ENCODE data around the gene ZNF581.
A peak's percentile ranks its signal among the peaks of the same experiment; 100 is the strongest.

Gene ZNF581

GRCh38 chr19:55626350-55626749 lies 17.1 kb upstream of the ZNF581 start:
- no peak overlapping the region for H3K4me3 ChIP-seq (ENCODE audit: low read length)
- no peak for TF ChIP-seq CTCF (IDR thresholded peaks at IDR 0.05; ENCODE audit: insufficient read depth, low read depth, low read length, missing control alignments)
- no peak for DNase-seq (ENCODE audit: low read depth)

DNA sequence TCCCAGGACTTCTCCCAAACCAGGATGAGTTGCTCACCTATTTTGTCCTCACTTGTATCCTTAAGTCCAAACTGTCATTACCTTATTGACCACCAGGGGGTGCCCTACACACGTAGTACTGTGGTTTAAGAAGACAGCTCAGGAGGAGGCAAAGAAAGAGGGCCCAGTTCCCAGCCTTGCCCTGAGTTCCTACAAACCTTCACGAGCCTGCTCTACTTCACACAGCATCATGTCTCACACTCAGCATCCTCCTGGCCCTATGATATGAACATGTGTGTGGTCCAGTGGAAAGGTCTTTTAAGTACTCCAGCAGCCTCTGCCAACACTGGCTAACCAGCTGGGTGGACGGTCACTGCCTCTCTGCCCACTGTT lies 11.0 kb upstream of the ZNF581 start:
- TF ChIP-seq CTCF (IDR thresholded peaks at IDR 0.05; ENCODE audit: insufficient read depth, low read depth, low read length, missing control alignments), result peak; percentile 88
- DNase-seq (ENCODE audit: low read depth), result peak; percentile 98
- H3K4me3 ChIP-seq (ENCODE audit: low read length), result no peak overlapping the region

DNA sequence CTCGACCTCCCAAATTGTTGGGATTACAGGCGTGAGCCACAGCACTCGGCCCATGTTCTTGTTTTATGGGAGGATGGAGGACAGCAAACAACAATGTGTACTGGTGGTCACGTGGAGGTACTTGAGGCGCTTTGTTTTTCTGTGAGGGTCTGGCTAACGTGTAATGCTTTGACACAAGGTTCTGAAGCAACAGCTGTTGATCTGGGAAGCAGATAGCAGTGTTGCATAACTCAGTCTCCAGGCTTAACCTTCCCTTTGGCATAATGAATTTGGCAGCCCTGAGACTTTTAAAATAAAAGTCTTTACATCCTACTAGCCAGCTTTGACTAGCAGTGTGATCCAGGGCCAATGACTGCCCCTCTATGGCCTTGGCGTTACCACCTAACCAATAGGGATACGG lies 9.6 kb upstream of the ZNF581 start:
- TF ChIP-seq CTCF (IDR thresholded peaks at IDR 0.05; ENCODE audit: insufficient read depth, low read depth, low read length, missing control alignments), result no peak
- H3K4me3 ChIP-seq (ENCODE audit: low read length), result no peak overlapping the region
- DNase-seq (ENCODE audit: low read depth), result no peak

GRCh38 chr19:55635334-55635717 lies 8.1 kb upstream of the ZNF581 start:
- peak overlapping the region; percentile 100 for H3K4me3 ChIP-seq (ENCODE audit: low read length)
- no peak for DNase-seq (ENCODE audit: low read depth)
- TF ChIP-seq CTCF (IDR thresholded peaks at IDR 0.05; ENCODE audit: insufficient read depth, low read depth, low read length, missing control alignments), result no peak

GRCh38 chr19:55635856-55636440 lies 7.5 kb upstream of the ZNF581 start:
- TF ChIP-seq CTCF (IDR thresholded peaks at IDR 0.05; ENCODE audit: insufficient read depth, low read depth, low read length, missing control alignments), result no peak
- DNase-seq (ENCODE audit: low read depth), result no peak
- H3K4me3 ChIP-seq (ENCODE audit: low read length), result peak overlapping the region; percentile 100

GRCh38 chr19:55636723-55637122 lies 6.7 kb upstream of the ZNF581 start:
- no peak for DNase-seq (ENCODE audit: low read depth)
- no peak for TF ChIP-seq CTCF (IDR thresholded peaks at IDR 0.05; ENCODE audit: insufficient read depth, low read depth, low read length, missing control alignments)
- no peak overlapping the region for H3K4me3 ChIP-seq (ENCODE audit: low read length)

DNA sequence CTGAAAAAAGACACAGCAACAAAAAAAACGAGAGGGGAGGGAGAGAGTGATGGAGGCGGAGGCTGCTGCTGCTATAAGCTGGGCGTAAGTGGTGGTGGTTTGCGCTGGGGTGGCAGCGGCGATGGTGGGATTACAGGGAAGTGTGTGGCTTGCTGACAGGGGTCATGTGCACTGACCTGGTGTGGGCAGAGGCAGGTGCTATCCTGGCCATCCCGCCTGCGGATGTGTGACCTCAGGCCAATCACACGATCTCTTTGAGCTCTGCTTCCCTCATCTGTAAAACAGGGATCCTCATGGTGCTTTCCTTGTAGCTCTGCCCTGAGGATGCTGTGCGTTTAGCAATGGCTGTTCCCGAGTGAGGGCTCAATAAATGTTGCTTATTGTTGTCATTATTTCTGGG lies 5.9 kb upstream of the ZNF581 start:
- no peak for DNase-seq (ENCODE audit: low read depth)
- H3K4me3 ChIP-seq (ENCODE audit: low read length), result no peak overlapping the region
- TF ChIP-seq CTCF (IDR thresholded peaks at IDR 0.05; ENCODE audit: insufficient read depth, low read depth, low read length, missing control alignments), result no peak
